Pons (tissue), 1 donor: ENCODE measurements around the gene PCDHA1.

ENCODE experiments used
- DNase-seq: peaks from one replicate; pipeline ENCODE4 v3.0.0-alpha.2; 2016; ENCODE audit warnings: low spot score

PCDHA1 gene

DNA sequence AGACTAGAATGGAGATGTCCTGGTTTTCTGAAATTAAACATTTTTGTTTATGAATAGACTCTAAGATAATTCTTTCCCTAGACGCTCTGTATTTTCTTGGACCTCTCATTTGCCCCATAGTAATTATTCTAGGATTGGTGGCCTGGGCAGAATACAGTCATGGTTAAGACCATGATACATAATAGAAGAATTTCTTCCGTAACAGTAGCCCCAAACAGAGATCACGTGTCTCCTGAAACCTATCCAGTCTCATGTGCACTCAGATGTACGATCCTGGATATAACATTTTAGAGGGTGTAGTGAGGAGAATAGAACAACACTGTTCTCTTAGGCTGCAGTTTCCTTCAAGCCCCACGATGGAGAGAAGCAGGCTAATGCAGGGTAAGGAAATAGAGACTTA is 202.7 kb downstream of the PCDHA1 start:
- no peak for DNase-seq

- DNase-seq: no peak
These were observed 203.5 kb downstream of the PCDHA1 start for GRCh38 chr5:140989254-140990020.

GRCh38 chr5:140992828-140993227 is 206.9 kb downstream of the PCDHA1 start:
- DNase-seq: no peak

DNA sequence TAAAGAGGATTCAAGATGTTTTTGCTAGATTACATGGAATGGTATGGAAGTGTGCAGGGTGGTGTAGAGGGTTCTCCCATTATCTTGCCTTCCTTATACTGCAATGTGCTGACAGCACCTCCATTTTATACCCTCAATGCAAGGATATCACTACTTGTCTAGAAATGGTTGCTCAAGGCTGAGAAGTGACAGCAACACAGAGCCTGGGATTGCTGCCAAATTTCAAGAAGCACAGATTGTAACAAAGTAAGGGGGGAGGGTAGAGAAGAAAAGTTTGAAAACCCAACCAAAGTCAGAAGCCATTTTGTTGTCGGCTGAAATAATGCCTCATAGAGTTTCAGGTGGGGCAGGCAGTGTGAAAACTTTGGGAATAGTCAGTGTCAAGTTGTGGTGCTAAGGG is 210.1 kb downstream of the PCDHA1 start:
- DNase-seq: peak; percentile 35

DNA sequence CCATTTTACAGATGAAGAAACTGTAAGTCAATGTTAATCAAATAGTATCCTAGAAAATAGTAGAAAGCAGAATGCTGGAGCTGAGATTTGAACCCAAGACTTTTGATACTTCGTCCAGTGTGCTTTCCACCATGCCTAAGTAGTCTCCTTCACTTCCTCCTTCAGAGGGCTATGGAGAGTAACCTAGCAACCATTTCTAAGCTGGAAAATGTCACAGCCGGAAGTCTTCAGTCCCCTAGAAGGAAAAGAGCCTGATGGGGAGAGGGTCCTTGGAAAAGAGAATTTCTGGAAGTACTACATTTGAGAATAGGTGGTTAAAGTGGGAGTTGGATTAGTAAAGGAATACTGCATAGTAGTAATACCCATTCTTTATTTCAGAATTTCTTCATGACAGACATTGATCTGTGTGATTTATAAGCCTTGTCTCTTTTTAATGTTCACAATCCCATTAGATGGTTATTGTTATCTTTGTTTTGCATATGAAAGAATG is 213.0 kb downstream of the PCDHA1 start:
- no peak for DNase-seq

DNA sequence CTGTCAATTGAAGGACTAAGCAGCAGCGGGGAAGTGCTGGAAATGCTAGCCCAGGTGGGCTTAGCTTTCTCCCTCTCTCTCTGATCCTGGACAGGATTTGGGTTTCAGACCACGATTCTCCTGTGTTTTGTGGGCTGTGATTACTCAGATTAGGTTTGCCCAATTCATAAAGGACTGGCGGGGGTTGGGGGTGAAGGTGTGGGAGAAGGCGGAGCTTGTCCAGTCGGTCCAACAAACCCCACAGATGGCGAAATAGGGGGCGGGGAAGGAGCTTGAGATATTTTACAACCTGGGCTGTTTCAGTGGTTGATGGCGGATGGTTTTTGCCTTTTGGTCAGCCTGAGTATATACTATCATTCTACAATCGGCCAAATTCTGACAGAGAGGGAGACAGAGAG is 215.5 kb downstream of the PCDHA1 start:
- no peak for DNase-seq

DNA sequence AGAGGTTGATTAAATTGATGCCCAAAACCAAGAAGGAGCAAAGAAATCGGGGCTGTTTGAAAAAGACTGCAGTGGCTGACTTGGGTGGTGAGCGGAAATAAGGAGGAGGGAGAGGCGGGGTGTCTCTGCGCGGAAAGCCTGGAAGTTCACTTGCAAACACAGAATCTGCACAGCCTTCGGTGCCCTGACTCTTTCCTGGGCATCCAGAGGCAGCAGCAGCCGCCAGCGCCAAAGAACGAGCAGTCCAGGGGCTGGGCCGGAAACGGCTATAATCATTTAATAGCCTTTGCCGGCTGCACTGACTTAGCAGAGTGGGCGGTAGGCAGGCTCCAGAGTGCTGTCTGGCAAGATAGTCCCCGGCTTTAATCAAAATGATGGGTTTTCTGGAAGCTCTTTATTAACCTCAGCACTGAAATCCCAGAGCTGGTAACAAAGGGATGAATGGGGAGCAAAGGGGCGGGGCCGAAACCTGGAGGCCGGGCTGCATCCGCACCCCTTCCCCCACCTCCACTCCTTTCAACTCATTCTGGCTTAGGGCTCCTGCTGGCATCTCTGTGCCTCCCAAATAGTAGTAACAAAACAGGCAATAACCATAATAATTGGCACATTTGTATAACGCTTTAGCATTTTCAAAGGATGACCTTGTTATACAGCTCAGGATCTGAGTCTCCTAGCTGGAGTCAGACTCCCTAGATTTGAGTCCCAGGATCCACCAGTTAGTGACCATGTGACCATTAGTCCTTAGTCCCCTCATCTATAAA is 216.1 kb downstream of the PCDHA1 start:
- DNase-seq: no peak

DNA sequence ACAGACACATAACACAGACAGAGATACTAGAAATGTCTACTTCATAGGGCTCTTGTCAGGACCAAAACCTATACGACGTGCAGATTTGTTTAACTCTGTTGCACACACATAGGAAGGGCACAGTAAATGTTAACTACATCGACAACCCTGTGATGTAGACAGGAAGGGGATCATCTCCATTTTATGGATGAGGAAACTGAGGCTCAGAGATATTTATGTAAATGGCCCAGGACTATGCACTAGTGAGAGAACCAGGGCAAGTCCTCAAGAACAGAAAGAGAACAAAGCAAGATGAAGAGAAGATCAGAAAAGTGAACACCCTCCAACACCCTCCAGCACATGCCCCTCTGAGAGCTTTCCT is 216.6 kb downstream of the PCDHA1 start:
- DNase-seq: no peak

DNA sequence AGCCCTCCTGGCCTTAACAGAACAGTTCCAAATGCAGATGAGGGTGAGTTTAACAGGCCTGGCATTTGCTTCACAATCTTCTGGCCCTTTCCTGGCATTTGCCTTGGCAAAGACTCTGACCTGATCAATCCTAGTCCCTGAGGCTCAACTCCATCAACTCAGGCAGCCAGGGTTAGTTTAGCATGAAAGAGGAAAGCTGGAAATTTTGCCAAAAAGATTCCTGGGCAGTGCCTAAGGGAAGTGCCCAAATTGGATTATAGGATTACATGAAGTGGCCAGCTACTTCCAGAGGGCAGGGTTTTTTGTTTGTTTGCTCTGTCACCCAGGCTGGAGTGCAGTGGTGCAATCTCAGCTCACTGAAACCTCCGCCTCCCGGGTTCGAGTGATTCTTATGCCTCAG is 217.1 kb downstream of the PCDHA1 start:
- no peak for DNase-seq

GRCh38 chr5:141003791-141004611 is 218.1 kb downstream of the PCDHA1 start:
- no peak for DNase-seq

- no peak for DNase-seq
These were observed 221.9 kb downstream of the PCDHA1 start for GRCh38 chr5:141007791-141008190.

DNA sequence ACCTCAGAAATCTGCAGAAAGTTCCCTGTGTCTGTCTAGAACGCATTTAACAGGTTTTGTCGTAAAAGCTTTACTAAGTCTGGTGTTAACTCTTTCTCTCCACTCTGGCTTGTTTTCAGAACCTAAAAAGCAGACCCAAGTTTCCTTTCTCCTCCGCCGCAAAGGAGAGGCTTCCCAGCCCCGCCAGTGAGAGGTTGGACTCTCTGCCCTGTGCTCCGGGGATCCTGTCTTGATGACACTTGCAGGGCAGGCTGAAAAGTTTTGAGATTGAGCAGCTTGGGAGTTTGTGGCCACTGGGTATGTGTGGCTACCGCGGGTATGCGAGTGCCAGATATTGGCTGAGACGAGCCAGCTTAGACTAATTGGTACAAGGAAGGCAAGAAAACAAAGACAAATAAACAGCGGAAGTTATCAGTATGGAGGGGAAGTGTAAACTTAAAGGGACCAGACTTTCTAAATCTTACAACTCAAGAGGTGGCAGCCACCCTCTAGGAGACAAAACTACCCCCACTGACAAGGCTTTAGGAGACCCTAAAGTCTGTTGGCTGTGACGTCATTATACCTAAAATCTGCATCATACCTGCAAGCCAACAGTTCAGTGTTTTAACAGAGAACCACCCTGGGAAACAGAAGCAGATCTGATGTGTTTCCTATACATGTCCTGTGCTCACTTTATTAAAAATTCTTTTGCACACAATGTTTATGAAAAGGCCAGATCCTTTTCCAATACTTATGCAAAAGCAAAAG is 224.3 kb downstream of the PCDHA1 start:
- DNase-seq: no peak

- no peak for DNase-seq
These were observed 232.0 kb downstream of the PCDHA1 start for GRCh38 chr5:141017943-141018342.

DNA sequence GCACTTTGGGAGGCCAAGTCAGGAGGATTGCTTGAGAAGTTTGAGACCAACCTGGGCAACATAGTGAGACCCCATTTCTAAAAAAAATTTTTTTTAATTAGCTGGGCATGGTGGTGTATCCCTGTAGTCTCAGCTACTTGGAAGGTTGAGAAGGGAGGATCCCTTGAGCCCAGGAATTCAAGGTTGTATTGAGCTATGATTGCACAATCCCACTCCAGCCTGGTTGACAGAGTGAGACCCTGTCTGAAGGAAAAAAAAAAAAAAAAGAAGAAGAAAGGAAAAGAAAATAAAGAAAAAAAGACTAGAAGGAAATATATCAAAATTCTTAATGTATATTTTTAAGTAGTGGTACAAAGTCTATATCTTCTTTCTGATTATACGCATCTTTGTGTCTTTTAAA is 236.4 kb downstream of the PCDHA1 start:
- DNase-seq: no peak

GRCh38 chr5:141031006-141031405 is 245.1 kb downstream of the PCDHA1 start:
- no peak for DNase-seq

GRCh38 chr5:141032626-141033025 is 246.7 kb downstream of the PCDHA1 start:
- no peak for DNase-seq

GRCh38 chr5:141039061-141039460 is 253.1 kb downstream of the PCDHA1 start:
- no peak for DNase-seq

- DNase-seq: peak; percentile 7
These were observed 253.6 kb downstream of the PCDHA1 start for GRCh38 chr5:141039517-141039916.

DNA sequence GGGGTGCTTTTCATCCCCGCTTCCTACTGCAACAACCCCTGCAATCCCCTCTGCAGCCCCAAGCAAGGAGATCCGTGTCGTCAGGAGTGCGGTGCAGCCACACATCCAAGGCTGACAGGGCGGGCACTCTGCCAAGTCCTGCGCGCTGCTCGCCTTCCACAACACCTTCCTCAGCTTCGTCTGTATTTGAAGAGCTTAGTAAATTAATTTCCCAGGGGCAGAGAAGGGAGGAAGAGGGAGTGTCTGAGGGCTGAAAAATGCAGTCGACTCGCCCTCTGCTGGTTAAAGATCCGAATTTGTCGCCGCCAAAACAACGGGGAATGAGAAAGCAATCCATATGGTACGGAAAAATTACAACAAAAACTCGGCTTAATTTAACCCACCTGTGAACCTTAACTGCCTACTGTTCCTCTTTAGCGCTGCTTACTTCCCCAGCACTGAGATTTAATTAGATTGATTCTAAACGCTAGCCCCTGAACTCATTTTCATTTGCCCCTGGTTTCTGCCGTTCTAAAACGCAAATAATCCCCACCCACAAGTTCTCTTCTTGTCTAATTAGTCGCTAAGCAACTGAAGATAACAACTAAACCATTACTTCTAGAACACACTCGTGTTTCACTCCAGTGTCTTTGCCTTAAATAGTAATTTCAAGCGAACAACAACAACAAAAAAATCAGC is 254.3 kb downstream of the PCDHA1 start:
- DNase-seq: peak; percentile 76

GRCh38 chr5:141040771-141041426 is 255.0 kb downstream of the PCDHA1 start:
- DNase-seq: peak; percentile 97

GRCh38 chr5:141041427-141041785 is 255.5 kb downstream of the PCDHA1 start:
- no peak for DNase-seq
